HG03064 (cell line): ENCODE data around the gene PDE3A.
"Not testable (repeated sequence)": the region's sequence is repeated elsewhere in the genome, so short reads cannot be mapped to it uniquely, and the experiment has no call there.

ENCODE experiments used
- ATAC-seq: cut with Tn5 transposase; IDR thresholded peaks from one replicate; pipeline ENCODE4 v1.9.1; 2021; ENCODE audit warnings: low read depth; ENCODE audit not compliant: unreplicated experiment

Gene PDE3A

GRCh38 chr12:20528208-20528607 lies 159.9 kb downstream of the PDE3A start:
- no peak for ATAC-seq

GRCh38 chr12:20546267-20546666 lies 177.9 kb downstream of the PDE3A start:
- ATAC-seq: no peak

- no peak for ATAC-seq
Observed at GRCh38 chr12:20547816-20548575, 179.7 kb downstream of the PDE3A start.

GRCh38 chr12:20548611-20549010 lies 180.3 kb downstream of the PDE3A start:
- ATAC-seq: no peak

- no peak for ATAC-seq
Observed at GRCh38 chr12:20549108-20549719, 180.9 kb downstream of the PDE3A start.

- ATAC-seq: not testable (repeated sequence)
Observed at GRCh38 chr12:20551742-20552442, 183.6 kb downstream of the PDE3A start.

GRCh38 chr12:20552586-20552985 lies 184.2 kb downstream of the PDE3A start:
- not testable (repeated sequence) for ATAC-seq

GRCh38 chr12:20555015-20555414 lies 186.7 kb downstream of the PDE3A start:
- ATAC-seq: no peak

- ATAC-seq: no peak
Observed at GRCh38 chr12:20555771-20556170, 187.4 kb downstream of the PDE3A start.

- ATAC-seq: no peak
Observed at GRCh38 chr12:20557096-20557495, 188.8 kb downstream of the PDE3A start.

- ATAC-seq: no peak
Observed at GRCh38 chr12:20560935-20561334, 192.6 kb downstream of the PDE3A start.

- no peak for ATAC-seq
Observed at GRCh38 chr12:20561871-20562270, 193.5 kb downstream of the PDE3A start.

- no peak for ATAC-seq
Observed at GRCh38 chr12:20567413-20567812, 199.1 kb downstream of the PDE3A start.

GRCh38 chr12:20572451-20572850 lies 204.1 kb downstream of the PDE3A start:
- ATAC-seq: no peak

- ATAC-seq: no peak
Observed at GRCh38 chr12:20576528-20576927, 208.2 kb downstream of the PDE3A start.

GRCh38 chr12:20577054-20577453 lies 208.7 kb downstream of the PDE3A start:
- ATAC-seq: no peak

- ATAC-seq: no peak
Observed at GRCh38 chr12:20578142-20578541, 209.8 kb downstream of the PDE3A start.

- ATAC-seq: no peak
Observed at GRCh38 chr12:20585055-20585625, 216.8 kb downstream of the PDE3A start.

- no peak for ATAC-seq
Observed at GRCh38 chr12:20585913-20586312, 217.6 kb downstream of the PDE3A start.

- ATAC-seq: no peak
Observed at GRCh38 chr12:20588042-20588441, 219.7 kb downstream of the PDE3A start.

- ATAC-seq: no peak
Observed at GRCh38 chr12:20590570-20590969, 222.2 kb downstream of the PDE3A start.
